Lower leg skin (tissue), 3 donors: ENCODE data around the gene MSTN.

Experiments used
- POLR2A ChIP-seq, 2 donors: fragments of 450-650 bp; IDR thresholded peaks; one replicate each; pipeline ENCODE4 v1.6.1; 2016 to 2017; ENCODE audit warnings: antibody characterized with exemption in 2 of 2, mild to moderate bottlenecking in 1 of 2, moderate library complexity in 1 of 2
- TF ChIP-seq, protein P1 (sequence below), 3 donors: fragments of 450-650 bp; IDR thresholded peaks; one replicate each; pipeline ENCODE4 v1.5.1; 2016; ENCODE audit warnings: antibody characterized with exemption in 3 of 3, mild to moderate bottlenecking in 3 of 3, moderate library complexity in 2 of 3

DNA sequence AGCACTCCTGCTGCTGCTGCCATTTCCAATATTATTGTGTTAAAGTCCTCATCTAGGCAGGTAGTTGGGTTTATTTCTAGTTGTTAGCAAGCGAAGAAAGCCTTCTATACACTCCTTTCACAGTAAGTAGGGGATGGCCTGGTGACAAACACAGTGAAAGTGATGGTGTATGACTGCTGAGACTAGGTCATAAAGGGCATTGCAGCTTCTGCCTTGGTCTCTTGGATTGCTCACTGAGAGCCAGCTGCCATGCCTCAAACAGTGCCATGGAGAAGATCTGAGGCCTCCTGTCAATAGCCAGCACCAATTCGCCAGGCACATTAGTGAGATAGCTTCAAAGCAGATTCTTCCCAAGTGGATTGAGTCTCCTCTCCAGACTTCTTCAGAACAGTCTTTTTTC lies 27.6 kb upstream of the MSTN start:
- TF ChIP-seq, protein P1, sequence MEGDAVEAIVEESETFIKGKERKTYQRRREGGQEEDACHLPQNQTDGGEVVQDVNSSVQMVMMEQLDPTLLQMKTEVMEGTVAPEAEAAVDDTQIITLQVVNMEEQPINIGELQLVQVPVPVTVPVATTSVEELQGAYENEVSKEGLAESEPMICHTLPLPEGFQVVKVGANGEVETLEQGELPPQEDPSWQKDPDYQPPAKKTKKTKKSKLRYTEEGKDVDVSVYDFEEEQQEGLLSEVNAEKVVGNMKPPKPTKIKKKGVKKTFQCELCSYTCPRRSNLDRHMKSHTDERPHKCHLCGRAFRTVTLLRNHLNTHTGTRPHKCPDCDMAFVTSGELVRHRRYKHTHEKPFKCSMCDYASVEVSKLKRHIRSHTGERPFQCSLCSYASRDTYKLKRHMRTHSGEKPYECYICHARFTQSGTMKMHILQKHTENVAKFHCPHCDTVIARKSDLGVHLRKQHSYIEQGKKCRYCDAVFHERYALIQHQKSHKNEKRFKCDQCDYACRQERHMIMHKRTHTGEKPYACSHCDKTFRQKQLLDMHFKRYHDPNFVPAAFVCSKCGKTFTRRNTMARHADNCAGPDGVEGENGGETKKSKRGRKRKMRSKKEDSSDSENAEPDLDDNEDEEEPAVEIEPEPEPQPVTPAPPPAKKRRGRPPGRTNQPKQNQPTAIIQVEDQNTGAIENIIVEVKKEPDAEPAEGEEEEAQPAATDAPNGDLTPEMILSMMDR (IDR thresholded peaks at IDR 0.05) = no peak
- TF ChIP-seq POLR2A (IDR thresholded peaks at IDR 0.05) = no peak
